Effector memory CD8-positive, alpha-beta T cell (primary cell): ENCODE data around the gene KRT27.
"Not testable (repeated sequence)": the region's sequence is repeated elsewhere in the genome, so short reads cannot be mapped to it uniquely, and the experiment has no call there.

Source experiments
- ATAC-seq: fragments of 150-1000 bp; cut with Tn5 transposase; replicated peaks from 2 replicates; pipeline ENCODE4 v1.10.0; 2021; ENCODE audit warnings: mild to moderate bottlenecking, moderate library complexity
- DNase-seq, 3 experiments: peaks; one replicate each; pipeline ENCODE4 v3.0.0; 2021
- H3K27ac Mint-ChIP-seq, 2 donors: one replicate each; pipeline ENCODE4 v1.8.0; 2022; ENCODE audit warnings: mild to moderate bottlenecking in 2 of 2, mixed read lengths in 2 of 2, moderate library complexity in 2 of 2
- H3K27me3 Mint-ChIP-seq, 2 donors: one replicate each; pipeline ENCODE4 v1.8.0; 2022; ENCODE audit warnings: mixed read lengths in 2 of 2
- H3K36me3 Mint-ChIP-seq: one replicate; pipeline ENCODE4 v1.8.0; 2022; ENCODE audit warnings: mild to moderate bottlenecking, moderate library complexity, mixed read lengths; ENCODE audit not compliant: insufficient read depth
- H3K4me1 Mint-ChIP-seq, 2 donors: one replicate each; pipeline ENCODE4 v1.8.0; 2022; ENCODE audit warnings: low read depth in 2 of 2, mixed read lengths in 2 of 2
- H3K4me3 Mint-ChIP-seq, 2 donors: one replicate each; pipeline ENCODE4 v1.8.0; 2022; ENCODE audit warnings: mild to moderate bottlenecking in 2 of 2, mixed read lengths in 2 of 2, moderate library complexity in 2 of 2
- H3K9me3 Mint-ChIP-seq, 2 donors: one replicate each; pipeline ENCODE4 v1.8.0; 2022; ENCODE audit warnings: mixed read lengths in 2 of 2

KRT27 gene

DNA sequence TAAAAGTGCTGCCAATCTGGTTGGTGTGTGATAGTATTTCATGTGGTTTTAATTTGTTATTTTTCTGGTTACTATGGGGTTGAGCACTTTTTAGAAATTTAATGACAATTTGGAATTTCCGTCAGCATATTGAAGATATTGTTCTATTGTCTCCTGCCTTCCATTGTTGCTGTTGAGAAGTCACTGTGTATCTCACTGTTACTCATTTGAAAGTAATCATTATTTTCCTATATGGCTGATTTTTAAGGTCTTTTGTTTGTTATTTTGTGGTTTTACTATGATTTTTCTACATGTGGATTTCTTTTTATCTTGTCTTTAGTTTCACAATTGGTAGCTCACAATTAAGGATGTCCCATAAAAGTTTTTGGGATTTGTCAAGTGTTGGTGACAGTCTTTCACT is 18.6 kb downstream of the KRT27 start:
- H3K9me3 Mint-ChIP-seq, result peaks cover 6 to 11% of the 10 kb centered on the region in 2 donors

DNA sequence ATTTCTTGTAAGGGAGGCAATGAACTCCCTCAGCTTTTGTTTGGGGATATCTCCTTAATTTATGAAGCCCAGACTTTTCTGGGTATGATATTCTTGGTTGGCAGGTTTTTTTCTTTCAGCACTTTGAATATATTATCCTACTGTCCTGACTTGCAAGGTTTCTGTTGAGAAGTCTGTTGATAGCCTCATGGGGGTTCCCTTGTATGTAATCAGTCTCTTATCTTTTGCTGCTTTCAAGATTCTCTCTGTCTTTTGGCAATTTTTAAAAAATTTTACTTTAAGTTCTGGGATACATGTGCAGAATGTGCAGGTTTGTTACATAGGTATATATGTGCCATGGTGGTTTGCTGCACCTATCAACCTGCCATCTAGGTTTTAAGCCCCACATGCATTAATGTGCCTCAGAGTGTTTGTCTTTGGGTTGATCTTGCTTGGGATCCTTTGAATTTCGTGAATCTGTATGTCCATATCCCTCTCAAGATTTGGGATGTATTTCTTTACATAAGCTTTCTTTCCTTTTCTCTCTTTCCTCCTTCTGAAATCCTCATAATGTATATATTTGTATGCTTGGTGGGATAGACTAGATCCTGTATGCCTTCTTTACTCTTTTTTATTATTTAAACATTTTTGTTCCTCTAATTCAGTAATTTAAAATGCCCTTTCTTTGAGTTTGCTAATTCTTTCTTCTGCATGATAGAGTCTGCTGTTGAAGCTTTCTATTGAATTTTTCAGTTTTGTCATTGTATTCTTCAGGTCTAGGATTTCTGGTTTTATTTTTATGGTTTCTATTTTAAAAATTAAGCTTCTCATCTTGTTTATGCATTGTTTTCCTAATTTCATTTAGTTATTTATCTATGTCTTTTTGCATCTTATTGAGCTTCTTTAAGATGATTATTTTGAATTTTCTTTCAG is 22.0 kb downstream of the KRT27 start:
- Mint-ChIP-seq H3K36me3 (no peaks in the 10 kb centered on the region), H3K27ac (no peak overlapping the region), H3K9me3 (peaks cover 13 to 17% of the 10 kb centered on the region in 2 donors), H3K4me3 (no peak overlapping the region), H3K27me3 (peaks cover 54 to 55% of the 10 kb centered on the region in 2 donors), H3K4me1 (no peaks in the 10 kb centered on the region)
- DNase-seq (no peak), ATAC-seq (no peak)

More for the DNA sequence above, 18.6 kb downstream of the KRT27 start:
- no peak for ATAC-seq
- no peak overlapping the region for H3K27ac Mint-ChIP-seq
- no peak overlapping the region for H3K4me3 Mint-ChIP-seq
- H3K4me1 Mint-ChIP-seq, result no peaks in the 10 kb centered on the region
- no peaks in the 10 kb centered on the region for H3K36me3 Mint-ChIP-seq
- H3K27me3 Mint-ChIP-seq, result peaks cover 37 to 40% of the 10 kb centered on the region in 2 donors
- DNase-seq, result no peak

GRCh38 chr17:40755231-40755630 is 27.1 kb downstream of the KRT27 start, which contains the start of gene KRT25:
Gene KRT25 (minus strand): TSS chr17:40755331. CDS start chr17:40755271, 60 bp downstream.
- DNase-seq, result no peak
- H3K9me3 Mint-ChIP-seq, result peaks cover 9 to 17% of the 10 kb centered on the region in 2 donors
- no peak within 1 kb of the TSS for H3K4me3 Mint-ChIP-seq
- peaks cover 38 to 54% of the 10 kb centered on the region in 2 donors for H3K27me3 Mint-ChIP-seq
- H3K4me1 Mint-ChIP-seq, result no peaks in the 10 kb centered on the region
- H3K27ac Mint-ChIP-seq, result no peak within 1 kb of the TSS
- ATAC-seq, result no peak
- H3K36me3 Mint-ChIP-seq, result no peaks in the 10 kb centered on the region

- Mint-ChIP-seq H3K27me3 (peaks cover 35 to 54% of the 10 kb centered on the region in 2 donors), H3K36me3 (no peaks in the 10 kb centered on the region), H3K27ac (no peak overlapping the region), H3K4me1 (no peaks in the 10 kb centered on the region), H3K4me3 (no peak overlapping the region), H3K9me3 (peaks cover 7% of the 10 kb centered on the region in 2 donors)
- ATAC-seq, result no peak
- no peak for DNase-seq
Measured at GRCh38 chr17:40753804-40754203, 28.5 kb downstream of the KRT27 start.

- ATAC-seq (no peak), DNase-seq (no peak)
- Mint-ChIP-seq H3K27ac (no peak overlapping the region), H3K27me3 (peaks cover 36 to 59% of the 10 kb centered on the region in 2 donors), H3K9me3 (peaks cover 0 to 3% of the 10 kb centered on the region in 2 donors), H3K36me3 (no peaks in the 10 kb centered on the region), H3K4me3 (no peak overlapping the region), H3K4me1 (no peaks in the 10 kb centered on the region)
Measured at GRCh38 chr17:40751065-40751464, 31.3 kb downstream of the KRT27 start.

DNA sequence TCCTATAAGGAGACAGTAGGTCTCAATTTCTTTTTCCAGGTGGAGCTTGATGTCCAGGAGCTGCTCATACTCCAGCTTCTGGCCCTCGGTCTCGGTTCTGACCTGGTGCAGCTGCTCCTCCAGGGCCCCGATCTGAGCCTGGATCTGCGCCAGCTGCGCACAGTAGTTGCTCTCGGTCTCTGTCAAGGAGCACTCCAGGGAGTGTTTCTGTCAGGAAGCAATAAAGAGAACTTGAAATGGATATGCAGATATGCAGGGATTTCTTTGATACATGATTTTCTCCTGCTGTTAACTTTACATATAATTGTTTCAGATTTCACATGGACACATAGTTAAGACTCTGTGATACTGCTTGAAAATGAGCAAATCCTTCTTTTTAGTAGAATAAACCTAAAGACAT is 32.0 kb downstream of the KRT27 start:
- Mint-ChIP-seq H3K4me3 (no peak overlapping the region), H3K36me3 (no peaks in the 10 kb centered on the region), H3K9me3 (peaks cover 0 to 3% of the 10 kb centered on the region in 2 donors), H3K4me1 (no peaks in the 10 kb centered on the region), H3K27ac (no peak overlapping the region), H3K27me3 (peaks cover 37 to 61% of the 10 kb centered on the region in 2 donors)
- DNase-seq (no peak), ATAC-seq (no peak)

- H3K4me3 Mint-ChIP-seq, H3K4me1 Mint-ChIP-seq, DNase-seq, ATAC-seq, H3K9me3 Mint-ChIP-seq, H3K36me3 Mint-ChIP-seq, H3K27ac Mint-ChIP-seq: not testable (repeated sequence)
- peaks cover 51 to 70% of the 10 kb centered on the region in 2 donors for H3K27me3 Mint-ChIP-seq
Measured at GRCh38 chr17:40748666-40749065, 33.7 kb downstream of the KRT27 start.

DNA sequence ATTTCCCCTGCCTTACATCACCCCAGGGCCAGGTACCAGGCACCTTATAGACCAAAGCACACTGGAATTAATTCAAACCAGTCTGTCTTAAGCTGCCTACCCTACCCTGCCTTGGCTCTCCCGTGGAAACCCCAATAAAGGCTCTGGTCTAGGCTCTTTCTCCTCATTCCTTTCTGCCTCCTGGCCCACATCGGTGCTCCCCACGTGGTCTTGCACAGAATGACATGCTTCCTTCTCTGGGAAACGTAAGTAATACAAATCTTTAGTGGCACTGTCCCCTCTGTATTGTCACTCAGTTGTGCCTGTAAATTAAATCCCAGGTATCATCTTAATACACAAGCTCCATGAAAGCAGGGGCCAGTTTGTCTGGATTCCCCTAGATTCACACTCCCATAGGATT is 43.8 kb downstream of the KRT27 start:
- ATAC-seq (no peak), DNase-seq (no peak)
- Mint-ChIP-seq H3K36me3 (no peaks in the 10 kb centered on the region), H3K4me1 (no peaks in the 10 kb centered on the region), H3K27me3 (peaks cover 48 to 74% of the 10 kb centered on the region in 2 donors), H3K4me3 (no peak overlapping the region), H3K27ac (no peak overlapping the region), H3K9me3 (peaks cover 3 to 8% of the 10 kb centered on the region in 2 donors)

- DNase-seq (no peak), ATAC-seq (no peak)
- Mint-ChIP-seq H3K27ac (no peak overlapping the region), H3K36me3 (no peaks in the 10 kb centered on the region), H3K27me3 (peaks cover 48 to 72% of the 10 kb centered on the region in 2 donors), H3K4me3 (no peak overlapping the region), H3K9me3 (no peaks in the 10 kb centered on the region), H3K4me1 (no peaks in the 10 kb centered on the region)
Measured at GRCh38 chr17:40735016-40735415, 47.3 kb downstream of the KRT27 start.

DNA sequence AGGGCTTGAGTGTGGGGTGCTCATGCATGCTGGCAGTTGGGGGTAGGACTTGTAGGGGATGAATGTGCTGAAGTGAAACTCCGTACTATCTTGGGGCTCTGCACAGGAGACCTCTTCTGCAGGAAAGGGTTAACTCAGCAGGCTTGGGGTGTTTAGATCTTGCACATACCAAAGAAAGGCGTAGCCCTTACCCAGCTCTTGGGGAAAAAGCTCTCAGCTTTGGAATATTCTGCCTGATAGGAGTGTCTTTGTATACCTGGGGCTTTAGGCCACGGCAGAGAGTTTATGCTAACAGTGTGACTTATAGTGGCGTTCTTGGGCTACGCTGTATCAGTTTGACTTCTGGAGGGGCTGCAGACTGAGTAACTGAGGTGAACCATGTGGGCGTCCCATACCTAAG is 48.3 kb downstream of the KRT27 start:
- peaks cover 44 to 68% of the 10 kb centered on the region in 2 donors for H3K27me3 Mint-ChIP-seq
- H3K36me3 Mint-ChIP-seq, result no peaks in the 10 kb centered on the region
- H3K4me1 Mint-ChIP-seq, result no peaks in the 10 kb centered on the region

DNA sequence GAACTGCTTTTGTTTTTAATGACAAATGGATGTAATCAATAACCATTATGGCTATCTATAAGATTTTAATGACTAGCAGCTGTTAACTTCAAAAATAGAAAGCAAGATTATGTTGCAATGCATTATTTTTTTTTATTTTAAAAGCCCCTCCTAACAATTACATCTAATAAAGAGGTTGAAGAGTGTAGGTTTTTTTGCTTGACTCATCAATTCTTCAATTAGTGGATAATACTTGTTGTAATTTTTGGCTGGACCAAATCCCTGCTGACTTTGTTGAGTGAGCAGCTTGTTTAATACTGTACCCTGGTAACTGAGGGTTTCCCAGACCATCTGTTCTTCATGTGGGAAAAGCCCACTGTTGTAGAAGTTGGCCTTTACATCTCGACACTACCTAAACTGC is 51.4 kb downstream of the KRT27 start:
- DNase-seq (no peak), ATAC-seq (no peak)
- no peaks in the 10 kb centered on the region for H3K36me3 Mint-ChIP-seq
- H3K27me3 Mint-ChIP-seq, result peaks cover 32 to 59% of the 10 kb centered on the region in 2 donors
- H3K27ac Mint-ChIP-seq, result no peak overlapping the region
- H3K4me1 Mint-ChIP-seq, result no peaks in the 10 kb centered on the region
- no peak overlapping the region for H3K4me3 Mint-ChIP-seq
- no peaks in the 10 kb centered on the region for H3K9me3 Mint-ChIP-seq

More for the DNA sequence above, 48.3 kb downstream of the KRT27 start:
- no peak for DNase-seq
- Mint-ChIP-seq H3K4me3 (no peak overlapping the region), H3K9me3 (no peaks in the 10 kb centered on the region), H3K27ac (no peak overlapping the region)
- ATAC-seq, result no peak

- Mint-ChIP-seq H3K9me3 (no peaks in the 10 kb centered on the region), H3K36me3 (no peaks in the 10 kb centered on the region), H3K4me1 (no peaks in the 10 kb centered on the region), H3K27me3 (peaks cover 41 to 50% of the 10 kb centered on the region in 2 donors), H3K4me3 (no peak overlapping the region), H3K27ac (no peak overlapping the region)
- no peak for DNase-seq
- ATAC-seq, result no peak
Measured at GRCh38 chr17:40727447-40728231, 54.7 kb downstream of the KRT27 start.

DNA sequence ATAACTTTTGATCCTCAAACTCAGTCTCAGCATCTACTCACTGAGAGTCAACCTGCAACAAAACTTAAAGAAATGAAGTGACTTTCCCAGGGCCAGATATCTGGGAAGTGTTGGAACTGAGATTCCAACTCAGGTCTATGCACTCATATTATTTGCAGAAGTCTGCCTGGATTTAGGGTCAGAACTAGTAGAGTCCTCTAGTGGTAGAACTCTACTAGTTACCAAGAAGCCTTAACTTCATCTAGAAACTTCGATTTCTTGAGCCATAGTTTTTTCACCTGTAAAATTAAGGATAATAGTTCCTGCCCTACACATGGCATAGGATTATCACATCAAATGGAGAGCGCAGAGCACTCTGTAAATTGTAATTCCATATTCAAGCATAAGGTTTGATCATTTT is 55.4 kb downstream of the KRT27 start:
- H3K4me1 Mint-ChIP-seq, result no peaks in the 10 kb centered on the region
- no peaks in the 10 kb centered on the region for H3K36me3 Mint-ChIP-seq
- no peak for ATAC-seq
- no peaks in the 10 kb centered on the region for H3K9me3 Mint-ChIP-seq
- no peak overlapping the region for H3K4me3 Mint-ChIP-seq
- no peak overlapping the region for H3K27ac Mint-ChIP-seq
- no peak for DNase-seq
- H3K27me3 Mint-ChIP-seq, result peaks cover 35 to 55% of the 10 kb centered on the region in 2 donors
